Uterus (tissue), 2 donors: ENCODE measurements around the gene CCL14.
"Not testable (repeated sequence)": the region's sequence is repeated elsewhere in the genome, so short reads cannot be mapped to it uniquely, and the experiment has no call there.

Experiments
- POLR2A ChIP-seq, 2 donors: fragments of 450-650 bp; IDR thresholded peaks; one replicate each; pipeline ENCODE4 v1.6.1; 2016; ENCODE audit warnings: antibody characterized with exemption in 2 of 2, mild to moderate bottlenecking in 1 of 2, moderate library complexity in 1 of 2
- TF ChIP-seq, protein P1 (sequence below), 4 experiments: fragments of 200-600 bp in 2 of 4; fragments of 450-650 bp in 2 of 4; sonication (generic) in 2 of 4; IDR thresholded peaks; one replicate each; pipeline ENCODE4 v1.5.1; 2016 to 2019; ENCODE audit warnings: antibody characterized with exemption in 4 of 4, mild to moderate bottlenecking in 2 of 4, moderate library complexity in 1 of 4

- TF ChIP-seq, protein P1, sequence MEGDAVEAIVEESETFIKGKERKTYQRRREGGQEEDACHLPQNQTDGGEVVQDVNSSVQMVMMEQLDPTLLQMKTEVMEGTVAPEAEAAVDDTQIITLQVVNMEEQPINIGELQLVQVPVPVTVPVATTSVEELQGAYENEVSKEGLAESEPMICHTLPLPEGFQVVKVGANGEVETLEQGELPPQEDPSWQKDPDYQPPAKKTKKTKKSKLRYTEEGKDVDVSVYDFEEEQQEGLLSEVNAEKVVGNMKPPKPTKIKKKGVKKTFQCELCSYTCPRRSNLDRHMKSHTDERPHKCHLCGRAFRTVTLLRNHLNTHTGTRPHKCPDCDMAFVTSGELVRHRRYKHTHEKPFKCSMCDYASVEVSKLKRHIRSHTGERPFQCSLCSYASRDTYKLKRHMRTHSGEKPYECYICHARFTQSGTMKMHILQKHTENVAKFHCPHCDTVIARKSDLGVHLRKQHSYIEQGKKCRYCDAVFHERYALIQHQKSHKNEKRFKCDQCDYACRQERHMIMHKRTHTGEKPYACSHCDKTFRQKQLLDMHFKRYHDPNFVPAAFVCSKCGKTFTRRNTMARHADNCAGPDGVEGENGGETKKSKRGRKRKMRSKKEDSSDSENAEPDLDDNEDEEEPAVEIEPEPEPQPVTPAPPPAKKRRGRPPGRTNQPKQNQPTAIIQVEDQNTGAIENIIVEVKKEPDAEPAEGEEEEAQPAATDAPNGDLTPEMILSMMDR (IDR thresholded peaks at IDR 0.05), result not testable (repeated sequence)
- not testable (repeated sequence) for TF ChIP-seq POLR2A (IDR thresholded peaks at IDR 0.05)
Observed at GRCh38 chr17:36015895-36016294, 29.4 kb upstream of the CCL14 start.
